Neural progenitor cell (in vitro differentiated cells): ENCODE measurements around the gene HPGDS.

Experiments
- CTCF ChIP-seq: fragments of 200-600 bp; sonication (generic); IDR thresholded peaks from 2 replicates; pipeline ENCODE4 v1.5.1; 2017; ENCODE audit warnings: antibody characterized with exemption, mild to moderate bottlenecking
- EZH2 ChIP-seq: fragments of 200-600 bp; sonication (generic); IDR thresholded peaks from 2 replicates; pipeline ENCODE4 v1.6.1; 2017; ENCODE audit warnings: antibody characterized with exemption, mild to moderate bottlenecking, moderate library complexity

- TF ChIP-seq CTCF = no peak
- TF ChIP-seq EZH2 = no peak
These were observed 6.3 kb downstream of the HPGDS start for GRCh38 chr4:94336303-94336702.
